Epidermal melanocyte (primary cell): ENCODE measurements around the gene GALNT14.

ENCODE experiments used
- DNase-seq: peaks from one replicate; pipeline ENCODE4 v3.0.0; 2011; ENCODE audit warnings: low spot score; ENCODE audit not compliant: insufficient read length

Gene GALNT14

DNA sequence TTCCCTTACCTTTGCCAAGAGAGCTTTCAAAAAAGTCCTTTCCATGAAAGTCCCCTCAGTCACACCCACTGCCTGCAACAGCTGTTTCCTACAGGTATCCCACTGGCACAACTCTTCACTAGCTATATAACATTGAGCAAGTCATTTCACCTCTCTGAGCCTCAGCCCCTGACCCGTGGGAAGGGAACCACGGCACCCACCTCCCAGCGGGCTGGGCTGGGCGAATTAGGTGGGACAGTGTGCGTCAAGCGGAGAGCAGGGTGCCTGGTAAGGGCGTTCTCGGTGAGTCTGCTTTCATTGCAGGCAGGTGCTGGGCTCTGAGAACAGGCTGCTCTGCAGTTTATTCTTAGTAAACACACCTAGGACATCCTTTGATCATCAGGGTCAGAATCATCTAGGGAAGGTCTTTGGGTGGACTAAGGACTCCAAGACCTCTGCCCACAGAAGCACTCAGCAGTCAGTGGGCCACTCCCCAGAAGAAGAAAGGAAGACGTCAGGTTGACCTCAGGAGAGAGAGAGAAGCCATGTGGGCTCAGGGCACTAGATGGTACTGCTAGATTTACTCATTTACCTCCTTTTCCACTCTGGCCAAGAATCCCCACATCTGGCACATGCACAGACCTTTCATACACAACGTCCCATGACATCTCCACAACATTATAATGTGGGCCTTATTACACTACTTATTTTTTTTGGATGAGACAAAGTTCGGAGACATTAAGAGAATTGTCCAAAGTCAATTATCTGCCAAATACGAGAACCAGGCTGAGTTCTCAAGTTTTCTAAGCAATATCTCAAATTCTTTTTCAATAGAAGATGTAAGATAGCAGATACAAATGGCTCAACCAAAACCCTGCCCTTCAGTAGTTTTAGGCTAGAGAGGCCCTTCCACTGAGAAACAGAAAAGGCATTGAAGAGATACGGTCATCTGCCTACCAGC is 79.9 kb downstream of the GALNT14 start:
- no peak for DNase-seq

DNA sequence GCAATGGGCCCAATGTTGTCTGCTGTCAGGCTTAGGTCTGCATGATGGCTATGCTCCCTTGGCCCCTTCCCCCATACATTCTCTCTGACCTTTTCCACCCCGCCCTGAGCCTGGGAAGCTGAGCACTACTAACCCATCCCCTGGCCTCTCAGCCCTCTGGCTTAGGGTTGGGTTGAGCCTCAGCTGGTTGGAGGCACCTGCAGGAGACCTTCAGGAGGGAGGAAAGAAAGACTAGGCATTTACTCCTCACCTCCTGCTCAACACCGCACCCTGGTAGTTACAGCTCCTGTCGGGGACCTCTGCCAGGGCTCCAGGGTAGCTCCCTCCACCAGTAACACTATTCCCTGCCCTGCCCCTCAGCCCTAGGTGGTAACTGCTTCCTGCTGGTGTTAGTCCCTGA is 80.5 kb downstream of the GALNT14 start:
- DNase-seq: no peak

DNA sequence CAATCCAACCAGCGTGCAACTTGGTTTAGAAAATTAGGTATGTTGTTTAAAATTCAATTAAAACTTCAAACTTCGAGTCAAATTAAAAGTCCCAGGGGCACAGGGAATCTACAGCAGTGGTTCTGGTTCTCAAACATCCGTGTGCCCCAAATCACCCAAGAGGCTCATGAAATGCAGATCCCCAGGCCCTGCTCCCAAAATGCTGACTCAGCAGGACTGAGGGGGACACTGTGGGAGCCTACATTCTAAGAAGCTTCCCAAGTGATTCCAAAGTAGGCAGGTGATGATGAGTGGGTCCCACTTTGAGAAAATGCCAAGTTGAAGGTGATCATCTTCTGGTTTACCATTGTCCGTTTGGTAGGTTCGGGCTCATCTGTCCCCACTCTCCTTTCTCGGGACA is 82.3 kb downstream of the GALNT14 start:
- DNase-seq: no peak

GRCh38 chr2:31054842-31055388 is 83.3 kb downstream of the GALNT14 start:
- no peak for DNase-seq

- DNase-seq: no peak
Observed at GRCh38 chr2:31053929-31054782, 84.1 kb downstream of the GALNT14 start.

GRCh38 chr2:31052284-31052683 is 86.0 kb downstream of the GALNT14 start:
- no peak for DNase-seq

- DNase-seq: no peak
Observed at GRCh38 chr2:31051258-31052140, 86.7 kb downstream of the GALNT14 start.

DNA sequence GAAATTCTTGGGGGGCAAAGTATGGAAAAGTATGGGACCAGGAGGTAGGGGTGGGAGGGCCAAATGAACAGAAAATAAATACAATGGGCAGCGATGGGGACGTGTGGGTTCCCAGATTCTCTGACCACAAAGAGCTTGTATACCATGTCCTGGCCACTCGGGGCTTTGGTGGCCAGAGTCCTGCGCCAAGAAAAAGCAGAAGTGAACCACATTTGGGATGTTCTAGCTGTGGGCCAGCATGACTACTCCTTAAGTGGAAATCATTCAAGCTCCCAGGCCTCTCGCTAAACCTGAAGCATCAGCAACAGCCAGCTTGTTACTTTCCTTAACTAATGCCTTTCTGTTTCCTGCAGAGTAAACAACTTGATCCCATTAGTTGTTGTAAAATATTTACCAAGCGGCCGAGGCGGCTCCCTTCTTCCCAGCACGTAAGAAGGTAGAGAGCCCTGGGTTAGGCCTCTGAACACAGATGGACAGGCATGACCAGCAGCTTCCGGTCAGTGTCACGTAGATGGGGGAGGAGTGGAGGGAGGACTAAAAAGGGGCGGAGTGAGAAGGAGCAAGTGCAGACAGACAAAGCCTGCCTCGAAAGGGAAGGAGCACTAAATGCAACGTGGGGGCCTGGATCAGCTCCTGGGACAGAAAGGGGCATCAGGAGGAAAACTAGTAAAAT is 88.2 kb downstream of the GALNT14 start:
- no peak for DNase-seq

GRCh38 chr2:31049264-31049663 is 89.0 kb downstream of the GALNT14 start:
- DNase-seq: no peak

DNA sequence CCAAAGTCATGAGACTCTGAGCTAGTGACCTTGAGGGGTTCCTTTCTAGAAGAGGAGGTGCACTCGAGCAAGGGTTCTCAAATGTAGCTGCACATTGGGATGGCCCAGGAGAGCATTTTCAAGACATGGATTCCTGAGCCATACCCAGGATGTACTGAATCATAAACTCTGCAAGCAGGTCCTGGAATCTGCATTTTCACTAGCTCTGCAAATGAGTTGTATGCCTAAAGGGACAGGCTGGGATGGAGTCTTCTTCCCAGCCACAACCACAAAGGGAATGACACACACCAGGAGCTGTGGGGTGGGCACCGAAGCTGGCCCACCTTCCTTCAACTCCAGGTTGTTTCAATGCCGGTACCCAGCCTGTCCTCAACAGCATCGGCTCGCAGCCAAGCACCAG is 90.6 kb downstream of the GALNT14 start:
- DNase-seq: no peak

- no peak for DNase-seq
Observed at GRCh38 chr2:31038385-31038784, 99.9 kb downstream of the GALNT14 start.

- no peak for DNase-seq
Observed at GRCh38 chr2:31037058-31037457, 101.2 kb downstream of the GALNT14 start.

DNA sequence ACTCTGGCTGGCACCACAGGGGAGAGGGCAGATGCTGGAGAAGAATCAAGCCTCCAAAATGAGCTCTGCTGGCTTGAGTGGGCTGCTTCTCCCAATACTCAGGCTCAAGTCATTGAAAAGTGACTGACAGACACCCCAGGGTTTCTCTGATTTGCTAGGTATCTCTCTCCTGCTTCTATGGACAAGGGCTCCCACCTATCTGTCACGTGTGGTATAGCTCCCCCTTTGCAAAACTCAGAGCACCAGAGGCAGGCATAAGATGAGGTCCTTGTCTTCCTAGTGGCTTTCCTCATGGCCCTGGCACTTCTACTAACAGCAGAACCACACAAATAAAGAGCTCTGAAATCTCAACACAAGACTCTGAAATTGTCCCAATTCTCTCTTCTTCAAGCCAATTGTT is 105.2 kb downstream of the GALNT14 start:
- DNase-seq: no peak

DNA sequence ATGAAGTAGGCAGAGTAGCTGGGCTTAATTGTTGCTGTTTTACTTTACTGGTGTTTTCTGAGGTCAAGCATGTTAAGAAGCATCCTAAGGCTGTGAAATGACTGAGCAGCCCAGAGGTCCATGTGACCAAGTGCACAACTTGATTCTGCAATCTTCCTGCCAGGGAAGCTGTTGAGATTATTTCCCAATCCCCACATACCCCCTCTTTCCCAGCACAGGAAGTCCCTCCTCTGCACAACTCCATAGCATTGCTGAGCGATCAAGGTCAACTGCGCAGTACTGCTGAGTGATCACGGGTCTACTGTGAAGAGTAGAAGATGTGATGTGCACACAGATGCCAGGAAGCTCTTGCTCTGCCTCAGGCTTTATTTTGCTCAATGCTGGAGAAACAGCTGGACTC is 105.8 kb downstream of the GALNT14 start:
- DNase-seq: no peak

DNA sequence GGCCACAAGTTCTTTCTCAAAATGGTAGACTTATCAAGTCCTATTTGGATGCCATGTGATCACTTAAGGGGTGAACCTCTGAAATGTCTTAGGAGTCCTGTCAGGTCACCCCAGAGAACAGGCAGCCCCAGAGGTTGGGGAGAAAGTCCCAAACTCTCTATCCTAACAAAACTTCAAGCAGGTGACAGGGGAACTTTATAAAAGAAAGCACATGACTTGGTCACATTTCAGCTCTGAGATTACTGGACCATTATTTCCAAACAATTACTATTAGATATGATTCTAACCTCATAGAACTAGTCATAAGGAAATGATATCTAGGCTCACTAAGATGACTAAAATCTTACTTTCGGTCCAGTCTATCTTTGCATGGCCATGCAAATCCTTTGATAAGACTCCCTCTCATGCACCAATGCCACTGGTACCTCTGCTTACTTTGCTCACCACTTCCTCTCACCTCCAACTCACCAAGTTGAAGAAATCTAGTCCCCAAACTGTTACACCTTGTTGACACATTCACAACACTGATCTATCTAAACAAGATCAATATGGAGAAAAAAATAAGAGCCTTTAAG is 107.0 kb downstream of the GALNT14 start:
- no peak for DNase-seq

DNA sequence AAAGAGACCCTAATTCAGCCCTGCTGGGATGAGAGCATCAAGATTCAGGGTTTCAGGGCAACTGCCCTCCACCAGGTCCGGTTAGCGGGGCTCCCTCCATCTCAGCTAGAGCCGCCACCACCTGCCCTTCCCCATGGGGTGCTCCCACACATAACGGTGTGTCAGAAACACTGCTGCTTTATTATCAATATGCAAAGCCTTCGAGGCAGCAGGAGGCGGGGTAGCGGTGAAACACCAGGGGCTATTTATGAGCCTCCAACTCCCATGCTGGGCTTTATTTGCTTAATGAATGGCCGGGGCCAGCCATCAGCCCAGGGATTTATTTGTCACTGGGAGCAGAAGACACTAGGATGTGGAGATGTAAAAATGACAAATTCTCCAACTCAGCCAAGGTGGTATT is 109.8 kb downstream of the GALNT14 start:
- no peak for DNase-seq

GRCh38 chr2:31027549-31027948 is 110.7 kb downstream of the GALNT14 start:
- DNase-seq: no peak

DNA sequence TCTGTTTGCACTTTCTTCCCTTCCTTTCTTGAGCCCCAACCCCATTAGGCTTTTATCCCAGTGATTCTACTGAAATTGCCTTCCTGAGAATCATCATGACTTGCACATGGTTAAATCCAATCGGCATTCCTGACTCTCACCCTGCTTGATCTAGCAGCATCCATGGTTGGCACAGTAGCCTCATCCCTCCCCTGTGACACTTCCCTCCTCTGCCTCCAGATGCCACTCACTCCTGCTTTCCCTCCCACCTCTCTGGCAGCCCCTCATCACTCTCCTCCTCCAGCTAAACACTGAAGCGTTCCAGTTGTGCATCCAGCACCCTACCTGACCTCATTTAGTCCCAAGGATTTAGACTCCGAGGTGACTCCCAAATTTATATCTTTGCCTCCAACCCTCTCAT is 114.7 kb downstream of the GALNT14 start:
- no peak for DNase-seq

- DNase-seq: no peak
Observed at GRCh38 chr2:31020713-31021112, 117.5 kb downstream of the GALNT14 start.

- no peak for DNase-seq
Observed at GRCh38 chr2:31018280-31018679, 120.0 kb downstream of the GALNT14 start.
